Activated CD4-positive, CD25-positive, alpha-beta regulatory T cell (primary cell): ENCODE results near the gene NRBP1.

Experiments used
- DNase-seq, 4 experiments: peaks; one replicate each; lab custom pipeline; 2025; lab: John Stamatoyannopoulos, UW

The NRBP1 gene

GRCh38 chr2:27489498-27490397 is 61.3 kb downstream of the NRBP1 start, which contains the start of gene IFT172:
IFT172 (minus strand) TSS chr2:27489743; CDS start chr2:27489653, 90 bp downstream.
- peak; percentile 91 to 97 (median 96) for DNase-seq
